NAMALWA (cell line): ENCODE data around the gene SRRM3.
A peak's percentile ranks its signal among the peaks of the same experiment; 100 is the strongest.
"Not testable (repeated sequence)": the region's sequence is repeated elsewhere in the genome, so short reads cannot be mapped to it uniquely, and the experiment has no call there.

Experiments used
- DNase-seq: peaks from one replicate; pipeline ENCODE4 v3.0.0-alpha.2; 2015; ENCODE audit warnings: low spot score

SRRM3 gene

DNA sequence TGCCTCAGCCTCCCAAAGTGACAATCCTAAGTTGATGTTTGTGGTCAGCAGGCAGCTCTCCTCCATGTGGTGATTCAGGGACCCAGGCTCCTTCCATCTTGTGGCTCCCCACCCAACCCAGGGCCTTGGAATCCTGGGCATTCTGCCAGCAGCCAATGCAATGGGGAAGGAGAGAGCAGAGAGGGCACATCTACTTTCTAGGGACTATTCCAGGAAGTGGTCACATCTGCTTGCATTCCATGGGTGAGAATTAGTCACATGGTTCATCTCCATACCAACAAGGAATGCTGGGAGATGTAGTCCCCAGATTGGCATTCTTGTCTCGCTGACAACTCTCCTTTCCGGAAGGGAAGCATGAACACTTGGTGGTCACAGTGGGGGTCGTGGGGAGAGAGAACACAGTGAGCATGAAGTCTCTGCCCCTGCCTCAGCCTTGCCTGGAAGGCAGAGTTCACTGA, 9.9 kb upstream of the SRRM3 start:
- DNase-seq, result peak; percentile 67

GRCh38 chr7:76193466-76193865, 8.2 kb upstream of the SRRM3 start:
- DNase-seq, result no peak

DNA sequence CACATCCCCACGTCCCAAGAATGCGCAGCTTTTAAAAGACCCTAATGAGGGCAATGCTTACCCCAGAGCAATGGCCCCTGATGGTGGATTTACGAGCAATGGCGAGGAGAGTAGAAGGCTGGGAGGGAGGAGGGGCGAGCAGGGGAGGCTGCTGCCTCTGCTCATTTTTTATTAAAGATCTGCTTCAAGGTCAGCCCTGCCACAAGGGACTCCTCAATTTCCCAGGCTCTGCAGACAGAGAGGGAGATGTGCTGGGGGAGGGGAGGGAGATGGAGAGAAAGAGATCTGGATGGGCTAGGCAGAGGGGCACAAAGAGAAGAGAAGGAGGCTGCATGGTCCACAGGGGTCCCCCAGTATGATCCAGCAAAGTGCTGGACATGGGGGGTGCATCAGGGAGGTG, 7.8 kb upstream of the SRRM3 start:
- DNase-seq, result no peak

- DNase-seq, result no peak
Measured at GRCh38 chr7:76196786-76197185, 4.9 kb upstream of the SRRM3 start.

GRCh38 chr7:76198202-76198601, 3.5 kb upstream of the SRRM3 start:
- DNase-seq, result no peak

DNA sequence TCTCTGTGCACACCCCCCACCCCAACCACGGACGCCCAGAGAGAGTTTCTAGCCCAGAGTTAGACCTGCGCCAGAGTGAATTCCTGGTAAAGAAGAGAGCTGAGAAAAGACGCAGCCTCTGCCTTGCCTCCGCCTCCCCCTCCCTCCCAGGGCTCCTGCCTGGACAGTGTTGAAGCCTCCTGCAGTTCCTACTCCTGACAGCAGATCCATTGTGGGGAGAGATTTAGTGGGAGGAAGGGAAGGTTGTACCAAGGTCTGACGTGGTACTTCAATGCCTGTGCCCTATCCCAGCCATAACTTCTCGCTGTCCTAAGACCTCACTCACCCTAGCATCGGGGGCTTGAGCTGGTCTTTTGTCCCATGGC, 952 bp downstream of the SRRM3 start:
- DNase-seq, result no peak

DNA sequence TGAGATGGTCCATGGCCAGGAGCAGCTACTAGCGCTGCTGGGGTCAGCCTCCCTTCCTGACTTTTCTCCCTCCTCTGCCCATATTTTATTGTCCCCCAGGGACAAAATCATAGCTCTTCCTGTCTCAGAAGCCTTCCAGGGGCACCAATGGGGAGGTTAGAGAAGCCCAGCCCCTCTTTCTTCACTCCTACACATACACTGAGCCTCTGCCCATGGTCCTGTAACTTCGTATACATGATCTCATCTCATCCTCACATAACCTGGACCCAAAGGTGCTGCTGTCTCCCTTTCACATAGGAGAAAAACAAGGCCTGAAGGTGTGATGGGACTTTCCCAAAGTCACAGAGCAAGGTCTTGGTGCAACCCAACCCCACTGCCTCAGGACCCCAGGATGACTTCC, 2.5 kb downstream of the SRRM3 start:
- no peak for DNase-seq

- DNase-seq, result no peak
Measured at GRCh38 chr7:76206633-76207032, 4.9 kb downstream of the SRRM3 start.

DNA sequence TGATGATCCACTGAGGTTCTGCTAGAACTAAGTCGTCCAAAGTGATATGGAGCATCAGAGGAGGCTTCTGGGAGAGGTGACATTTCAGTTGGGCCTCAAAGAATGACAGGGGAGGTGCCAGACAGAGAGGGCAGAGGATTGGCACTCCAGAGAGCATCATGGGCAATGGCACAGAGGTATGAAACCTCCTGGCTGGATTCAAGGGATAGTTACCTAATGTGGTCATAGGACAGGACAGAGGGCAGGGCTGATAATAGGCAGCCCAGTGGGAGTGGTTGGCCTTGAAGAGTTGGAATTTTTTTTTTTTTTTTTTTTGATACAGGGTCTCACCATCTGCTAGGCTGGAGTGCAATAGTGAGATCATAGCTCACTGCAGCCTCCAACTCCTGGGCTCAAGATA, 7.6 kb downstream of the SRRM3 start:
- DNase-seq, result no peak

GRCh38 chr7:76211216-76211615, 9.5 kb downstream of the SRRM3 start:
- no peak for DNase-seq

GRCh38 chr7:76215349-76215748, 13.7 kb downstream of the SRRM3 start:
- not testable (repeated sequence) for DNase-seq

- no peak for DNase-seq
Measured at GRCh38 chr7:76216381-76217082, 14.8 kb downstream of the SRRM3 start.

DNA sequence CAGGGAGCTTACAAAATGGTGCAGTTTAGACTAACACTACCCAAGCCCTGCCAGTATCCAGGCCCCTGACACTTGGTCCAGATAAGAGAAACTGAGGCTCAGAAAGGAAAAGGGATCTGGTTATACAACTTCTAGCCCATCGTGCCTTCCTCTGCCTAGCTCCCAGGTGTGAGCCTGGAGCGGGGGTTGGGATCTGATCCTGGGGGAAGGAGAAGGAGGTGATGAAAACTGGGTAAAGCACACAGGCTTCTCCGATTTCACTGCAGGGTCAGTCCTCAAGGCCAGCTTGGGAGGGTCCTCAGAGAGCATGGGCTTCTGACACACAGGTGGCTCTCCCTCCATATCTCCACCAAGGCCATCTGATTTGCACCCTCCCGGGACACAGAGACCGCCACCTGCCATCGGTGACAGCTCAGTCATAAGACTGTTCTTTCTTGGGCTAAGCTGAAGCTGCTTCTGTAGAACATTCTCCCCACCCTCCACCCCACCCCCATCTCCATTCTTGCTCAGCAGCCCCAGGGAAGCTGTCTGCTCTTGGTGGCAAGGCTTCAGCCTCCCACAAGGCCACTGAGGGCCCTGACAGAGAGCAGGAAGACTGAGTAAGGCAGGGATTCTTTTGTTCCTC, 16.4 kb downstream of the SRRM3 start:
- DNase-seq, result no peak

DNA sequence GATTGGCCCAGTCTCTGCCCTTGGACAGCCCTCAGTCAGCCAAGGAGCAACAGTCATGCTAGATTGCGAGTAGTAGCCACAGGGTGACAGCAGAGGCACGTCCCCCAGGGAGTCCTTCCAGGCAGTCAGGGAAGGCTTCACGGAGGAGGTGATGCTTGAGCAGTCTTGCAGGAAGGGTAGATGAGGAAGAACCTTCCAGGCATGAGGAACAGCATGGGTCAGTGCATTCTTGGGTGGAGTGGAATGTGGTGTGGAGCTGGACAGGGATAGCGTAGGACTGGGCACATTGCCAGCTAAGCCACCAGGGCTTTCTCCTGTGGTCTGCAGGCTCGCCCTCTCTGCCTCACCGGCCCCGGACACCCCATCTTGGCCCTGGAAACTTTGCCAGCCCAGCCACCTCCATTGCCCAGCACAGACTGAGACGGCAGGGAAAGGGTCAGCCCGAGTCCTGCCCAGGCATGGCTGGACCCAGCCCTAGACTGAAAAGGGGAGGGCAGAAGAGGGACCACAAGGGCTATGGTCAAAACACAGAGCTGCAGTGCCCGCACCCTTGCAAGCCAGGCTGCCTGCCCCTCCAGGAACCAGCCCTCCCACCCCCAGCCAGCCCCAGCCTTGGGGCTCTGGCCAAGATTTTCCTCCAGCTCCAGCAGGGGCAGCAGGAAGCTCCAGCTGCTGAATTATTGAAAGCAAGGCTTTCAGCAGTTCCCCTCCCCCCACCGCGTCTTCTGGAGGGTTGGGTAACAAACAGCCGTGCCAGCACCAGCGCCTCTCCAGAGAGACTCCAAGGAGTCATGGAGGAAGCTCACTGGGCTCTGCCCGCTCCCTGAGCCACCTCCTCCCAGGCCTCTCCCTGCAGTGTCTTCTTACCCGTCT, 18.7 kb downstream of the SRRM3 start:
- no peak for DNase-seq

GRCh38 chr7:76222333-76222732, 20.6 kb downstream of the SRRM3 start:
- no peak for DNase-seq

- no peak for DNase-seq
Measured at GRCh38 chr7:76222839-76223238, 21.1 kb downstream of the SRRM3 start.

GRCh38 chr7:76223286-76223972, 21.7 kb downstream of the SRRM3 start:
- DNase-seq, result no peak

- no peak for DNase-seq
Measured at GRCh38 chr7:76224695-76225094, 23.0 kb downstream of the SRRM3 start.

GRCh38 chr7:76225379-76225778, 23.7 kb downstream of the SRRM3 start:
- peak; percentile 42 for DNase-seq

- DNase-seq, result no peak
Measured at GRCh38 chr7:76225951-76226350, 24.3 kb downstream of the SRRM3 start.

DNA sequence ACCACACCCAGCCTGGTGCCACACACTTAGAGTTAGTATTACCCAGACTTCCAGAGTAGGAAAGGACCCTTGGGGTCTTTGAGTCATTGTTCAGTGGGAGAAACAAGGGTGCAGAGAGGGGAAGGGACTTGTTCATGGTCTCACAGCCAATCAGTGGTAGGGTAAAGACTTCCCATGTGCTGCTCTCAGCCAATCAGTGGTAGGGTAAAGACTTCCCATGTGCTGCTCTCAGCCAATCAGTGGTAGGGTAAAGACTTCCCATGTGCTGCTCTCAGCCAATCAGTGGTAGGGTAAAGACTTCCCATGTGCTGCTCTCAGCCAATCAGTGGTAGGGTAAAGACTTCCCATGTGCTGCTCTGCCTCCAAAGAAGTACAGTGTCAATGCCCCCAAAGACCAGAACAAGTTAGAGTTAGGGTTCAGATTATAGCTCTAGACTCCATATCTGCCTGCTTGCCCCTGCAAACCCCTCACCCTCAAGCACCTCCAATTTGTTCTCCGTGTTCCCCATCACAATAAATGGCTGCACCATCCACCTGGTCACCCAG, 25.3 kb downstream of the SRRM3 start:
- DNase-seq, result not testable (repeated sequence)

DNA sequence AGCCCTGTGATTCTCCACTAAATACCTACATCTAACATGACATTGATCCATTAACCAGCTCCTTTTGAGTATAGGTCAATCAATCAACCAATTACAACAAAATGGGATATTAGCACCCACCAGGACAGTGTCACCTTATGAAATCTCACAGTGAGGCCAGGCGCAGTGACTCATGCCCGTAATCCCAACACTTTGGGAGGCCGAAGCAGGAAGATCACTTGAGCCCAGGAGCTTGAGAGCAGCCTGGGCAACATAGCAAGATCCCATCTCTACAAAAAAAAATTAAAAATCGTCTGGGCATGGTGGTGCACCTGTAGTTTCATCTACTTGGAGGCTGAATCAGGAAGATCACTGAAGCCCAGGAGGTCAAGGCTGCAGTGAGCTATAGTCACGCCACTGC, 28.5 kb downstream of the SRRM3 start:
- DNase-seq, result no peak
